OCI-LY1 (cell line): ENCODE results near the gene FILIP1.
A peak's percentile ranks its signal among the peaks of the same experiment; 100 is the strongest.

ENCODE experiments used
- H2AFZ ChIP-seq: fragments of 200-600 bp; sonication (generic), shearing (Covaris generic); 2 replicates; pipeline ENCODE4 v1.6.0; 2014; ENCODE audit warnings: antibody characterized with exemption, mild to moderate bottlenecking, low read length
- H3F3A ChIP-seq: fragments of 200-600 bp; sonication (generic), shearing (Covaris generic); 2 replicates; pipeline ENCODE4 v1.6.0; 2014; ENCODE audit warnings: mild to moderate bottlenecking, antibody characterized with exemption, low read length, moderate library complexity; ENCODE audit not compliant: insufficient read depth
- H3K27ac ChIP-seq: fragments of 200-600 bp; sonication (generic); 2 replicates; pipeline ENCODE4 v1.5.1; 2014; ENCODE audit warnings: low read length, mixed run types, mild to moderate bottlenecking, low read depth; ENCODE audit not compliant: poor library complexity, severe bottlenecking
- H3K27me3 ChIP-seq: fragments of 200-600 bp; sonication (generic); 2 replicates; pipeline ENCODE4 v1.6.0; 2014; ENCODE audit warnings: antibody characterized with exemption, mild to moderate bottlenecking, low read length, moderate library complexity; ENCODE audit not compliant: insufficient read depth
- H3K36me3 ChIP-seq: fragments of 200-600 bp; sonication (generic); 2 replicates; pipeline ENCODE4 v1.6.1; 2014; ENCODE audit warnings: mild to moderate bottlenecking, antibody characterized with exemption, low read length, moderate library complexity, mixed read lengths; ENCODE audit not compliant: insufficient read depth
- H3K4me1 ChIP-seq: fragments of 200-600 bp; sonication (generic); 2 replicates; pipeline ENCODE4 v1.5.1; 2014; ENCODE audit warnings: mild to moderate bottlenecking, low read length, moderate library complexity; ENCODE audit not compliant: insufficient read depth, severe bottlenecking
- H3K4me2 ChIP-seq: fragments of 200-600 bp; sonication (generic), shearing (Covaris generic); 2 replicates; pipeline ENCODE4 v1.6.1; 2014; ENCODE audit warnings: low read length
- H3K4me3 ChIP-seq: fragments of 200-600 bp; sonication (generic); 2 replicates; pipeline ENCODE4 v1.5.1; 2014; ENCODE audit warnings: low read length, low read depth, mild to moderate bottlenecking, mixed read lengths; ENCODE audit not compliant: poor library complexity, severe bottlenecking
- H3K79me2 ChIP-seq: fragments of 200-600 bp; shearing (Covaris generic); 2 replicates; pipeline ENCODE4 v1.6.1; 2016; ENCODE audit warnings: mixed run types, low read length, mixed read lengths; ENCODE audit not compliant: insufficient read depth
- H3K9ac ChIP-seq: fragments of 200-600 bp; sonication (generic), shearing (Covaris generic); 2 replicates; pipeline ENCODE4 v1.6.1; 2014; ENCODE audit warnings: mild to moderate bottlenecking, low read length, mixed read lengths
- H3K9me2 ChIP-seq: fragments of 200-600 bp; sonication (generic), shearing (Covaris generic); 2 replicates; pipeline ENCODE4 v1.6.1; 2014; ENCODE audit warnings: low read depth, mild to moderate bottlenecking, low read length, mixed read lengths
- H3K9me3 ChIP-seq: fragments of 200-600 bp; shearing (Covaris generic); 2 replicates; pipeline ENCODE4 v1.6.1; 2014; ENCODE audit warnings: low read length, mixed read lengths
- H4K20me1 ChIP-seq: fragments of 200-600 bp; sonication (generic), shearing (Covaris generic); 2 replicates; pipeline ENCODE4 v1.6.0; 2016; ENCODE audit warnings: mild to moderate bottlenecking, low read length; ENCODE audit not compliant: insufficient read depth
- CTCF ChIP-seq: fragments of 200-600 bp; sonication (generic), shearing (Covaris generic); IDR thresholded peaks from 2 replicates; pipeline ENCODE4 v1.5.1; 2017; ENCODE audit warnings: mild to moderate bottlenecking, antibody characterized with exemption, low read length, moderate library complexity, mixed read lengths
- EZH2 ChIP-seq: fragments of 200-600 bp; sonication (generic), shearing (Covaris generic); IDR thresholded peaks from 2 replicates; pipeline ENCODE4 v1.8.0; 2017; ENCODE audit warnings: borderline replicate concordance, mixed run types, mild to moderate bottlenecking, antibody characterized with exemption, low read length, moderate library complexity, mixed read lengths

Gene FILIP1

GRCh38 chr6:75528423-75528822 lies 34.8 kb upstream of the FILIP1 start:
- no peak overlapping the region for H3K27ac ChIP-seq
- H4K20me1 ChIP-seq: no peaks in the 10 kb centered on the region
- H2AFZ ChIP-seq: no peak overlapping the region
- no peaks in the 10 kb centered on the region for H3K27me3 ChIP-seq
- no peak overlapping the region for H3K4me2 ChIP-seq
- no peaks in the 10 kb centered on the region for H3K9me2 ChIP-seq
- H3K9ac ChIP-seq: no peak overlapping the region
- no peaks in the 10 kb centered on the region for H3F3A ChIP-seq
- H3K4me3 ChIP-seq: no peak overlapping the region
- TF ChIP-seq EZH2: no peak
- TF ChIP-seq CTCF: no peak
- no peaks in the 10 kb centered on the region for H3K79me2 ChIP-seq
- no peaks in the 10 kb centered on the region for H3K4me1 ChIP-seq
- no peaks in the 10 kb centered on the region for H3K36me3 ChIP-seq
- H3K9me3 ChIP-seq: no peaks in the 10 kb centered on the region

GRCh38 chr6:75526502-75527127 lies 33.0 kb upstream of the FILIP1 start:
- Histone ChIP-seq H3K27ac (no peak overlapping the region), H3K9me3 (no peaks in the 10 kb centered on the region), H3K4me2 (no peak overlapping the region), H2AFZ (no peak overlapping the region), H3K9me2 (no peaks in the 10 kb centered on the region), H3K9ac (no peak overlapping the region), H3K27me3 (no peaks in the 10 kb centered on the region), H3K4me1 (no peaks in the 10 kb centered on the region), H3K36me3 (no peaks in the 10 kb centered on the region), H3F3A (no peaks in the 10 kb centered on the region), H3K4me3 (no peak overlapping the region), H4K20me1 (no peaks in the 10 kb centered on the region), H3K79me2 (no peaks in the 10 kb centered on the region)
- TF ChIP-seq CTCF (peak; percentile 64), EZH2 (no peak)

GRCh38 chr6:75525682-75526081 lies 32.1 kb upstream of the FILIP1 start:
- no peaks in the 10 kb centered on the region for H3K36me3 ChIP-seq
- no peak overlapping the region for H3K4me2 ChIP-seq
- H3K27ac ChIP-seq: no peak overlapping the region
- H3K79me2 ChIP-seq: no peaks in the 10 kb centered on the region
- TF ChIP-seq CTCF (no peak), EZH2 (no peak)
- no peaks in the 10 kb centered on the region for H3K4me1 ChIP-seq
- no peaks in the 10 kb centered on the region for H3K9me2 ChIP-seq
- no peak overlapping the region for H3K4me3 ChIP-seq
- H3K9me3 ChIP-seq: no peaks in the 10 kb centered on the region
- H3K27me3 ChIP-seq: no peaks in the 10 kb centered on the region
- H3F3A ChIP-seq: no peaks in the 10 kb centered on the region
- no peak overlapping the region for H3K9ac ChIP-seq
- no peak overlapping the region for H2AFZ ChIP-seq
- no peaks in the 10 kb centered on the region for H4K20me1 ChIP-seq
